K562 (cell line): ENCODE data around the gene ATF4. TPM values are rescaled to one million over a fixed set of nuclear protein-coding genes. Genes with fewer than 3 reads are reported as not detected.

Experiments
- ATAC-seq: fragments of 200-7000 bp; cut with Tn5 transposase; 3 replicates; pipeline ENCODE4 v1.9.1; 2020; ENCODE audit warnings: moderate library complexity
- BruUV-seq: library from RNA; stranded (reverse); fragments of 400-500 nt; replicated peaks from 2 replicates; lab custom pipeline; 2021; lab: Mats Ljungman, UMichigan
- CTCF ChIA-PET: fragments of 300-600 bp; formaldehyde crosslinking; extraction: SDS; loops from one replicate; lab custom pipeline; 2021; ENCODE audit warnings: low intra/inter-chr PET ratio; lab: Yijun Ruan, JAX
- POLR2A ChIA-PET: fragments of 300-600, 350-650 bp; sonication (Branson Sonifier 250); formaldehyde crosslinking; extraction: SDS; loops from one replicate; lab custom pipeline; 2021; ENCODE audit warnings: antibody characterized with exemption, inconsistent platforms; lab: Yijun Ruan, JAX
- DNase-seq, 4 experiments: peaks; one replicate each; pipeline versions ENCODE4 v3.0.0 to v3.0.0-alpha.2; 2011 to 2018; ENCODE audit warnings: low spot score in 3 of 4, mixed read lengths in 3 of 4; ENCODE audit errors: extremely low read depth in 1 of 4
- FAIRE-seq: peaks from 2 replicates; lab custom pipeline; 2011; peaks lifted over from hg19 to GRCh38; lab: Jason Lieb, UNC
- H2AFZ ChIP-seq: 2 replicates; pipeline ENCODE4 v1.6.0; 2011; ENCODE audit warnings: low read depth, low read length, control low read depth, inconsistent platforms
- H3K27ac ChIP-seq: fragments of 200-600 bp; 3 replicates; pipeline ENCODE4 v1.8.0; 2011; ENCODE audit warnings: low read depth, mild to moderate bottlenecking, control low read depth, inconsistent platforms, low read length, moderate library complexity, mixed read lengths; ENCODE audit errors: extremely low read depth
- H3K27me3 ChIP-seq, 2 experiments: fragments of 300-600 bp in 1 of 2; 2 replicates in 1 of 2; 3 replicates in 1 of 2; pipeline versions ENCODE4 v1.6.0 to v1.8.0; 2011; ENCODE audit warnings: inconsistent platforms in 2 of 2, low read length in 2 of 2, mild to moderate bottlenecking in 1 of 2, mixed read lengths in 1 of 2, moderate library complexity in 1 of 2; ENCODE audit not compliant: control insufficient read depth in 2 of 2, insufficient read depth in 2 of 2
- H3K36me3 ChIP-seq: fragments of 300-600 bp; 3 replicates; pipeline ENCODE4 v1.8.0; 2011; ENCODE audit warnings: mild to moderate bottlenecking, low read length, inconsistent platforms; ENCODE audit not compliant: control insufficient read depth, insufficient read depth
- H3K4me1 ChIP-seq, 2 experiments: fragments of 200-600 bp in 1 of 2; replicated peaks in 1 of 2; 2 replicates in 1 of 2; 3 replicates in 1 of 2; pipeline versions ENCODE4 v1.5.1 to v1.8.0; 2011; ENCODE audit warnings: inconsistent platforms in 2 of 2, low read length in 2 of 2, mild to moderate bottlenecking in 1 of 2, mixed read lengths in 1 of 2, moderate library complexity in 1 of 2; ENCODE audit not compliant: control insufficient read depth in 2 of 2, insufficient read depth in 2 of 2
- H3K4me2 ChIP-seq: 2 replicates; pipeline ENCODE4 v1.6.1; 2011; ENCODE audit warnings: low read length, control low read depth, inconsistent platforms, mixed read lengths; ENCODE audit not compliant: insufficient read depth
- H3K4me3 ChIP-seq: fragments of 200-600 bp; sonication (generic), shearing (Covaris generic); 2 replicates; pipeline ENCODE4 v1.5.1; 2016; ENCODE audit warnings: control low read depth, inconsistent platforms
- H3K79me2 ChIP-seq: fragments of 200-600 bp; 3 replicates; pipeline ENCODE4 v1.8.0; 2011; ENCODE audit warnings: low read length, inconsistent platforms; ENCODE audit not compliant: control insufficient read depth, insufficient read depth
- H3K9ac ChIP-seq, 2 experiments: 2 replicates each; pipeline versions ENCODE4 v1.6.0 to v1.6.1; 2011; ENCODE audit warnings: low read depth in 2 of 2, low read length in 2 of 2, control low read depth in 1 of 2, inconsistent platforms in 1 of 2, mild to moderate bottlenecking in 1 of 2, mixed read lengths in 1 of 2; ENCODE audit not compliant: insufficient read depth in 1 of 2
- H3K9me1 ChIP-seq: one replicate; pipeline ENCODE4 v1.6.0; 2011; ENCODE audit warnings: inconsistent platforms, mild to moderate bottlenecking, low read length, moderate library complexity; ENCODE audit not compliant: control insufficient read depth, insufficient read depth
- H3K9me3 ChIP-seq: replicated peaks from 2 replicates; pipeline ENCODE4 v1.5.1; 2011; ENCODE audit warnings: low read depth, low read length, inconsistent platforms; ENCODE audit not compliant: control insufficient read depth, insufficient read depth
- H4K20me1 ChIP-seq: replicated peaks from 2 replicates; pipeline ENCODE4 v1.6.1; 2011; ENCODE audit warnings: low read length, inconsistent platforms, mixed read lengths; ENCODE audit not compliant: control insufficient read depth, insufficient read depth
- CREB1 ChIP-seq, 2 experiments: sonication (generic) in 1 of 2; formaldehyde crosslinking in 1 of 2; IDR thresholded peaks; 2 replicates each; pipeline versions ENCODE4 v1.6.1 to v1.8.0; 2012 to 2022; ENCODE audit warnings: inconsistent platforms in 1 of 2, mild to moderate bottlenecking in 1 of 2, missing genetic modification reagents in 1 of 2, moderate library complexity in 1 of 2
- FOXA3 ChIP-seq, 2 experiments: fragments of 450-650 bp in 1 of 2; sonication (generic) in 1 of 2; formaldehyde crosslinking; IDR thresholded peaks in 1 of 2; conservative IDR thresholded peaks in 1 of 2; 2 replicates each; pipeline versions ENCODE4 v1.4.0 to v1.8.0; 2020 to 2022; ENCODE audit warnings: mild to moderate bottlenecking in 2 of 2, missing genetic modification reagents in 1 of 2
- NCOR1 ChIP-seq: fragments of 450-650 bp; IDR thresholded peaks from 2 replicates; pipeline ENCODE4 v1.6.1; 2016; ENCODE audit warnings: mild to moderate bottlenecking, moderate library complexity
- ZNF764 ChIP-seq: fragments of 250-450 bp; sonication (Bioruptor Pico); IDR thresholded peaks from 2 replicates; pipeline ENCODE4 v1.4.0; 2020; ENCODE audit warnings: low read depth, mild to moderate bottlenecking, moderate library complexity
- WGBS: fragments of 100-300 bp; shearing (Covaris generic); methylation state at CpG from one replicate; pipeline ENCODE4 v1.1.6; 2016; ENCODE audit warnings: low coverage, mixed read lengths; ENCODE audit not compliant: insufficient coverage; ENCODE audit errors: missing lambda C conversion rate; 5-methylcytosine and 5-hydroxymethylcytosine counted together
- in situ Hi-C: fragments of 300-500 bp; cut with MboI; formaldehyde crosslinking; loops from 4 replicates; pipeline ENCODE4 v1.15.0; 2018; ENCODE audit warnings: inconsistent platforms, mixed read lengths
- intact Hi-C: fragments of 100-400 bp; cut with micrococcal nuclease; formaldehyde crosslinking; loops from 2 replicates; pipeline ENCODE4 v1.14.2; 2022
- polyA plus RNA-seq, 8 experiments: library from polyadenylated mRNA; depleted of rRNA in 4 of 8; stranded (reverse) in 5 of 8; unstranded in 3 of 8; fragments of >200 nt; fragmentation: Nextera tagmentation in 2 of 8; fragmentation: Illumina TruSeq in 1 of 8; extraction: Ambion mirVana in 2 of 8; extraction: Trizol in 1 of 8; gene quantifications; 2 replicates each; pipeline versions ENCODE4 v1.2.1 to v1.2.3, GENCODE V29; 2011 to 2014; ENCODE audit warnings: inconsistent platforms in 1 of 8, missing spikeins in 1 of 8
- total RNA-seq, 7 experiments: library from RNA; depleted of rRNA in 6 of 7; stranded (reverse); fragments of >200 nt in 6 of 7; fragmentation: Illumina TruSeq in 2 of 7; extraction: Trizol in 2 of 7; gene quantifications; 2 replicates each; pipeline versions ENCODE4 v1.2.1 to v1.2.3, GENCODE V29; 2011 to 2021; ENCODE audit warnings: low replicate concordance in 1 of 7

ATF4 gene
- total and polyA plus RNA-seq, 9 of the 15 experiments (the other 6 are each of a cell fraction or from before 2014, with no cell fraction given) = 93.1 to 723 (median 355) TPM

DNA sequence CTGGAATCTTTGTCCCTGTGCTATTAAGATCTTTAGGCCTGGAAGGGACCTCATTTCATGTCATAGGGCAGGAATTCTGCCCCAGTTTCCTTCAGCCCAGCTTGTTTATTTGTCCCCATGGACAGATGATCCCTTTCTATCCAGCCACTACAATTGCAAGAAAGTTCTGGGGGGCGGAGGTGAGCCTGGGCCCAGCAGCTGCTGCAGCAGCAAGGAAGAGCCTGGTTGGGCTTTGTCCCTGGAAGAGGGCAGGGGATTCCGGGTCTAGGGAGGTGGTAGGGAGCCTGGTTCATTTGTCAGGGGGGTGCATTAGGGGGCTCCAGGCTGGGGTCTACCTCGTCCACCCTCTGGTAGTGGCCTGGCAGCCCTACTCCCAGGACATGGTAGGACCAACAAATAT lies 33.8 kb downstream of the ATF4 start:
- no peak for TF ChIP-seq NCOR1
- TF ChIP-seq FOXA3 (CRISPR knock-in tag; conservative IDR thresholded peaks at IDR 0.05 in 1 of 2, IDR thresholded peaks at IDR 0.05 in 1 of 2) = no peak
- no peak for TF ChIP-seq CREB1 (IDR thresholded peaks at IDR 0.05)
- TF ChIP-seq CREB1 (CRISPR knock-in tag; IDR thresholded peaks at IDR 0.05) = no peak
- TF ChIP-seq ZNF764 (CRISPR knock-in tag) = no peak
- TF ChIP-seq, all 486 proteins: peak for 0
- BruUV-seq = no TSS peak
- Histone ChIP-seq H3K4me1 (peaks cover 0 to 20% of the 10 kb centered on the region in 2 experiments; a peak in 3 of 5 replicates), H3K4me3 (no peak overlapping the region), H4K20me1 (0 out of 2 replicates have a peak, but pooled peaks cover 4% of the 10 kb centered on the region), H3K4me2 (no peak overlapping the region), H3K79me2 (no peaks in the 10 kb centered on the region), H3K9me1 (no peaks in the 10 kb centered on the region), H3K36me3 (no peaks in the 10 kb centered on the region), H2AFZ (no peak overlapping the region), H3K9ac (no peak overlapping the region), H3K27me3 (peaks cover 2 to 9% of the 10 kb centered on the region in 2 experiments; a peak in 2 of 5 replicates), H3K9me3 (no peaks in the 10 kb centered on the region), H3K27ac (no peak overlapping the region)
- intact Hi-C loops = no loop called here
- POLR2A ChIA-PET = interaction anchor here (0.6 to 0.7 kb wide), 3 partner anchors 28 to 511 kb away, joined by 3 read pairs; no protein-coding TSS in a partner anchor
- FAIRE-seq (no peak), DNase-seq (no peak), ATAC-seq (no peak)
- WGBS = 43% methylated on average over 3 of the region's 3 CpGs
- CTCF ChIA-PET = no interaction called here
- in situ Hi-C loops = no loop called here
